Activated T-helper 1 cell treated with anti-CD3 and anti-CD28 coated beads, Interleukin-12 subunit alpha, Interleukin-12 subunit beta, Interleukin-2, Interleukin-4 antibody, amounts not matched to agents 30 ng/mL and 10 ng/mL and 1 ng/mL, durations not matched to agents 14 hours and 24 hours and 36 hours (primary cell): ENCODE results near the gene MAPKAP1. TPM values are rescaled to one million over a fixed set of nuclear protein-coding genes. Genes with fewer than 3 reads are reported as not detected.
A peak's percentile ranks its signal among the peaks of the same experiment; 100 is the strongest.
"Not testable (repeated sequence)": the region's sequence is repeated elsewhere in the genome, so short reads cannot be mapped to it uniquely, and the experiment has no call there.

Experiments used
- DNase-seq: peaks from one replicate; pipeline ENCODE4 v3.0.0; 2021; ENCODE audit warnings: low spot score
- H3K27ac Mint-ChIP-seq: one replicate; pipeline ENCODE4 v1.8.0; 2021; ENCODE audit warnings: mild to moderate bottlenecking, mixed read lengths
- H3K27me3 Mint-ChIP-seq: one replicate; pipeline ENCODE4 v1.8.0; 2022; ENCODE audit warnings: mild to moderate bottlenecking, moderate library complexity, mixed read lengths; ENCODE audit not compliant: insufficient read depth
- H3K36me3 Mint-ChIP-seq: one replicate; pipeline ENCODE4 v1.8.0; 2021; ENCODE audit warnings: low read depth, mixed read lengths
- H3K4me1 Mint-ChIP-seq: one replicate; pipeline ENCODE4 v1.8.0; 2021; ENCODE audit warnings: low read depth, mixed read lengths
- H3K4me3 Mint-ChIP-seq: one replicate; pipeline ENCODE4 v1.8.0; 2021; ENCODE audit warnings: mild to moderate bottlenecking, moderate library complexity, mixed read lengths
- H3K9me3 Mint-ChIP-seq: one replicate; pipeline ENCODE4 v1.8.0; 2021; ENCODE audit warnings: mixed read lengths
- intact Hi-C: fragments of 100-400 bp; cut with micrococcal nuclease; formaldehyde crosslinking; loops from one replicate; pipeline ENCODE4 v1.15.1; 2024
- total RNA-seq: library from RNA; stranded (reverse); gene quantifications from 2 replicates; pipeline ENCODE4 v1.2.3, GENCODE V29; 2022

Gene MAPKAP1
- total RNA-seq, 1 donor from 2014 or later = 108 TPM

DNA sequence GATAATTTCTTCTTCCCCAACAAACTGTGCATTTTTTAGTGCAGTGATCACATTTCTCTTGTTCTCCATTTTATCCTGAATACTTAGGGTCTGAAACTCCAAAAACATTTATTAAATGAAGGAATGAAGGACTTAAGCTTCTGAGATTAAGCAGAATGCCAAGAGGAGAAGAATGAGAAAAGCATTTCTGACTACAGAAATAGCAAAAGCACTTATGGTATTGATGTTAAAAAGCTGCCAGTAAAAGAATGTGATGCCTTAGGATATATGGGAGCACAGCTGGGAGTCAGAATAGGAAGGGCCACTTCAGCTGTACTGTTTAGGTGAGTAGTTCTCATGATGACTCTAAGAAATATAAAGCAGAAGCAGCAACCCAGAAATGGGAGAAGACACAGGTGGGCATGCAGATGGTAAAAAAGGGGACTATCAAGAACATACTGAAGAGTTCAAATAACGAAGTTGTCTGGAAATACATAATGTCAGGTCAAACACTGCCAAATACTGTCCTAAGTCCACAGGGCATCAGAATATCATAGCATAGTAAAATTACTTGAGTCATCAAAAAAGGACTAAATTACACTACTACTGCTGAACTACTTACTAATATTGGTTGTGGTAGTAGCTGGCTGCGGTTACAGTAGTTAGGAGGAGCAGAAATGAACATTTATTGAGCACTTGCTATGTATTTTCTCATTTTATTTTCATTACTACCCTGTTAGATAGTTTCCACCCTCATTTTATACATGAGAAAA, 132.7 kb downstream of the MAPKAP1 start:
- H3K27me3 Mint-ChIP-seq = no peaks in the 10 kb centered on the region
- H3K4me1 Mint-ChIP-seq = no peaks in the 10 kb centered on the region
- H3K4me3 Mint-ChIP-seq = no peak overlapping the region
- peaks cover 40% of the 10 kb centered on the region for H3K9me3 Mint-ChIP-seq
- no peak for DNase-seq
- peaks cover 20% of the 10 kb centered on the region for H3K36me3 Mint-ChIP-seq
- intact Hi-C loops = no loop called here
- H3K27ac Mint-ChIP-seq = no peak overlapping the region

DNA sequence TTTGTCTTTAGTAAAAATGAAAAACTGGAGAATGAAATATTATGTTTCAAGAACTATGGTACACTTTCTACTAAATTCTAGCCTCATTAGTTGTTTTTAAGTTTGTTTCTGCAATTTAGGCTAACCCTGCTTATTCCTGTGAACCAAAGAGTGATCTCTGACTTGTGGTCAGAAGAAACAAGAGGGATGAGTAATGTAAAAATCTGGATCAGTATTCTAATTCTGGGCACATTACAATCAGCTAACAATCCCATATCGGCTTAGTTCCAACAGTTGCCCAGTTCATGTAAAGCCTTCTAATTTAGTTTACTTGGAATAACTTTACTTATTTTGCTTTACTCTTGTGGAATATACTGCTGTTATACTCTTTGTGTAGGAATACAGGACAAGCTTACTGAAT, 134.5 kb downstream of the MAPKAP1 start:
- DNase-seq, H3K27me3 Mint-ChIP-seq, H3K27ac Mint-ChIP-seq, H3K4me3 Mint-ChIP-seq, H3K4me1 Mint-ChIP-seq, intact Hi-C loops: not testable (repeated sequence)
- Mint-ChIP-seq H3K9me3 (peaks cover 43% of the 10 kb centered on the region), H3K36me3 (peaks cover 20% of the 10 kb centered on the region)

GRCh38 chr9:125571824-125572223, 135.2 kb downstream of the MAPKAP1 start:
- Mint-ChIP-seq H3K36me3 (peaks cover 20% of the 10 kb centered on the region), H3K9me3 (peaks cover 43% of the 10 kb centered on the region)
- intact Hi-C loops, H3K27ac Mint-ChIP-seq, DNase-seq, H3K27me3 Mint-ChIP-seq, H3K4me1 Mint-ChIP-seq, H3K4me3 Mint-ChIP-seq: not testable (repeated sequence)

DNA sequence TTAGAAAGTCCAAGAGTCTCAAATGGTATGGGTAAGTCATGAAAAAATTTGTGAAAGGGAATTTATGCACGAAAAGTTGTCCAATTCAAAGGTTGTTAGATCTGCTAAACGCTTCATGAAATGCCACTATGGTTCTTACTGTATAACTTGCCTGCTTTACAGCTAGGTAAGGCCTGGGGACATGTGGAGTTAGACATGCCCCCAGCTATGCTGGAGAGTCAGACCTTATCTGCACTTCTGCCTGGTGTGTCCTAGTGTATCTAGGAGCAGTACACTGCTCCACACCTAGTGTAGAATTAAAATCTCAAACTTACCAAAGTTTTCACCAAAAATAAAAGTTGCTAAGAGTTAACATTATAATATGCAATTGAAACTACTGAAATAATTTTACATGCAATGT, 136.8 kb downstream of the MAPKAP1 start:
- H3K27me3 Mint-ChIP-seq = no peaks in the 10 kb centered on the region
- peaks cover 30% of the 10 kb centered on the region for H3K9me3 Mint-ChIP-seq
- H3K36me3 Mint-ChIP-seq = peaks cover 18% of the 10 kb centered on the region
- H3K4me3 Mint-ChIP-seq = no peak overlapping the region
- no peak for DNase-seq
- H3K4me1 Mint-ChIP-seq = no peaks in the 10 kb centered on the region
- intact Hi-C loops = no loop called here
- no peak overlapping the region for H3K27ac Mint-ChIP-seq

DNA sequence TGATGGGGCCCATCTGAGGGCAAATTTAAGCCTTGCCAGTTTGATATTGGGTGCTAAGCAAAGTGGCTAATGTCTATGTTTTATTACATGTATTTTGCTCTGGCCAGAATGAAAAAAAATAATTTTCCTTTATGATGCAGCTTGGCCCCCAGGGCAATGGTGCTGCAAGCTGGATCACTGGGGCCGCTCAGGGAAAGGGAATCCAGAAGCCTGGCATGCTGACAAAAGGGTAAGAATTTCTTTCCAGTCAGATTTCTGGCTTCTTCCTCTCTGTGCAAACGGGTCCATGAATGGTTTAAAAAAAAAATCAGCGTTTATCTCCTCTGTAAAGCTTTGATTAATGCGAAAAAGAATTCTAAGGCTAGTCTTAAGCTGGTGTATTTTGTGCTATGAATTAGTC, 138.4 kb downstream of the MAPKAP1 start:
- Mint-ChIP-seq H3K4me1 (no peaks in the 10 kb centered on the region), H3K9me3 (peaks cover 22% of the 10 kb centered on the region), H3K36me3 (peaks cover 14% of the 10 kb centered on the region), H3K27me3 (no peaks in the 10 kb centered on the region), H3K4me3 (no peak overlapping the region), H3K27ac (no peak overlapping the region)
- DNase-seq = no peak
- intact Hi-C loops = no loop called here

- H3K27me3 Mint-ChIP-seq, H3K4me3 Mint-ChIP-seq, DNase-seq, H3K27ac Mint-ChIP-seq, H3K9me3 Mint-ChIP-seq, intact Hi-C loops, H3K36me3 Mint-ChIP-seq: not testable (repeated sequence)
- H3K4me1 Mint-ChIP-seq = peaks cover 13% of the 10 kb centered on the region
These were observed 141.0 kb downstream of the MAPKAP1 start for GRCh38 chr9:125566051-125566450.

DNA sequence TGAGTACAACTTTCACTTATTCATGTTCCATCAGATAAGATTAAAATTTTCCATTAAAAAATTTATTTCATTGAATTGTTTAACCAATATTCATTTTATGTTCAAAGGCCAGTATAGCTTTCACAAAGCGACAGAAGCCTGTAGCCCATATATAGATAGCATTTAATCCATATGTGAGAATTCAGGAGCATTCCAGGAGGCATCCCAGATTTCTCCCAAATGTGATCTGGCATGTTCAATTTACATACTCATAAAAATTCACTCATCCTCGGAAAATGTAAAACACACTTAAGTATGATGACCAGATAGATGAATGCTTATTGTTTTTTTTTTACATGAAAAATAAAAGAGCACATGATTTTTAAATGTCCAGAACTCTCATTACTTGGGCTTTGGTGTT, 141.9 kb downstream of the MAPKAP1 start:
- DNase-seq = no peak
- Mint-ChIP-seq H3K27ac (no peak overlapping the region), H3K4me3 (no peak overlapping the region), H3K36me3 (peaks cover 6% of the 10 kb centered on the region), H3K27me3 (no peaks in the 10 kb centered on the region), H3K4me1 (peaks cover 18% of the 10 kb centered on the region), H3K9me3 (peaks cover 6% of the 10 kb centered on the region)
- intact Hi-C loops = no loop called here

DNA sequence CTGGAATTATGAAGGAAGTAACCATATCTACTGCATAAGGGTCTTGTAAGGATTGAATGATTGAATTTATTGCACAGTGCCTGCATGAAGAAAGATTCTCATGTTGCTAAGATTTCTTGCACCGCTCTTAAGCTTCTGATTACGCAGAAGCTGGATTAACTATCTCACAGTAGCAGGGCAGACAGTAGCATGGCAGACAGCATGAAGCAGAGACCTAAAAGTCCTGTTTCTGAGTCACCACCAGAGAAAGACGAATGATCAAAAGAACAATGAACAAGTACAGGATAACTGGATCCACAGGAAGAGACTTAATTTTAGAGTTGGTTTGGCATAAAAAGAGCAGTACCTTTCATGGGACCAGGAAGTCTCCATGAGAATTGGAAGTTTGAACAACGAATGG, 142.4 kb downstream of the MAPKAP1 start:
- intact Hi-C loops = no loop called here
- DNase-seq = no peak
- Mint-ChIP-seq H3K27ac (no peak overlapping the region), H3K36me3 (peaks cover 5% of the 10 kb centered on the region), H3K9me3 (peaks cover 3% of the 10 kb centered on the region), H3K4me1 (peaks cover 18% of the 10 kb centered on the region), H3K27me3 (no peaks in the 10 kb centered on the region), H3K4me3 (no peak overlapping the region)

DNA sequence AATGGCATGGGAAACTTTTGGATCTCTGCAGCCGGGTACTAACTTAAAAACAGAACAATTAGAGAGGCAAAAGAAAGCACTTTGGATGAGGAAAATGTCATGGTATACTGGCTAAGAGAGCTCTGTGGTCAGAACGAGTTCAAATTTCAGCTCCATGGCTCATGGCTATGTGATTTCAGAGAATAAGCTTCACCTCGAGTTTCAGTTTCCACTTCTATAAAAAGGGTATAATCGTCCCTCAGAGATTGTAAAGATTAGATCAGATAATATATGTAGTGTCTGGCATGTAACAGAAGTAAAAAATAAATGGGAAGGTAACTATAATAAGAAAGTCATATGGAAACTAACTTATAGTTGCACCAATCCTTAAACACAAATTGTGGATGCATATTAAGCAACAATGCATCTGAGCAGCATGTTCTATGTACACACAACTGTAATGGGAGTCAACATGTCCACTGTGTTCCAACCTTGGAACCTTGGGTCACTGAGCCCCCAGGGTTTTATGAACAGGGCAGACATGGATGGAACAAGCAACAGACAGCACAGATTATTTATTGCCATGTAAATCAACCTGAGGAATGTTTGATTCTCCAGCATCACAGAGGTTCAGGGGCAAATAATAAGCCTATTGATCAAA, 145.4 kb downstream of the MAPKAP1 start:
- Mint-ChIP-seq H3K4me3 (peak overlapping the region; percentile 4), H3K27ac (peak overlapping the region; percentile 2), H3K36me3 (peaks cover 15% of the 10 kb centered on the region), H3K27me3 (no peaks in the 10 kb centered on the region), H3K4me1 (peaks cover 18% of the 10 kb centered on the region), H3K9me3 (no peaks in the 10 kb centered on the region)
- intact Hi-C loops = no loop called here
- DNase-seq = no peak

GRCh38 chr9:125559894-125560293, 147.1 kb downstream of the MAPKAP1 start:
- Mint-ChIP-seq H3K27me3 (no peaks in the 10 kb centered on the region), H3K4me1 (peaks cover 18% of the 10 kb centered on the region), H3K4me3 (no peak overlapping the region), H3K27ac (no peak overlapping the region), H3K9me3 (no peaks in the 10 kb centered on the region), H3K36me3 (peaks cover 15% of the 10 kb centered on the region)
- no peak for DNase-seq
- intact Hi-C loops = loop anchor here (2.0 to 5.0 kb wide), 3 partner anchors 147 to 187 kb away; partner anchors contain the start of genes MAPKAP1 and PBX3

- intact Hi-C loops = loop anchor here (2.0 to 5.0 kb wide), 3 partner anchors 148 to 188 kb away; partner anchors contain the start of genes MAPKAP1 and PBX3
- H3K36me3 Mint-ChIP-seq = peaks cover 14% of the 10 kb centered on the region
- DNase-seq = no peak
These were observed 147.8 kb downstream of the MAPKAP1 start for GRCh38 chr9:125559194-125559593.

GRCh38 chr9:125558453-125559092, 148.4 kb downstream of the MAPKAP1 start:
- intact Hi-C loops = loop anchor here (1.0 to 5.0 kb wide), 6 partner anchors 73 to 933 kb away; partner anchors contain the start of genes MAPKAP1 and PBX3
- Mint-ChIP-seq H3K27me3 (no peaks in the 10 kb centered on the region), H3K9me3 (no peaks in the 10 kb centered on the region)

More at GRCh38 chr9:125559194-125559593, 147.8 kb downstream of the MAPKAP1 start:
- H3K9me3 Mint-ChIP-seq = no peaks in the 10 kb centered on the region
- H3K4me1 Mint-ChIP-seq = peaks cover 18% of the 10 kb centered on the region
- H3K27me3 Mint-ChIP-seq = no peaks in the 10 kb centered on the region
- H3K27ac Mint-ChIP-seq = no peak overlapping the region
- no peak overlapping the region for H3K4me3 Mint-ChIP-seq

More at GRCh38 chr9:125558453-125559092, 148.4 kb downstream of the MAPKAP1 start:
- no peak overlapping the region for H3K4me3 Mint-ChIP-seq
- H3K36me3 Mint-ChIP-seq = peaks cover 16% of the 10 kb centered on the region
- H3K4me1 Mint-ChIP-seq = peaks cover 18% of the 10 kb centered on the region
- H3K27ac Mint-ChIP-seq = no peak overlapping the region
- DNase-seq = peak; percentile 31
